ENCODE data around the gene CTAGE6.
"Not testable (repeated sequence)": the region's sequence is repeated elsewhere in the genome, so short reads cannot be mapped to it uniquely, and the experiment has no call there.

Gene CTAGE6

GRCh38 chr7:143714581-143715454, 42.7 kb downstream of the CTAGE6 start:
- DNase-seq (ENCODE audit: low spot score): not testable (repeated sequence)

DNA sequence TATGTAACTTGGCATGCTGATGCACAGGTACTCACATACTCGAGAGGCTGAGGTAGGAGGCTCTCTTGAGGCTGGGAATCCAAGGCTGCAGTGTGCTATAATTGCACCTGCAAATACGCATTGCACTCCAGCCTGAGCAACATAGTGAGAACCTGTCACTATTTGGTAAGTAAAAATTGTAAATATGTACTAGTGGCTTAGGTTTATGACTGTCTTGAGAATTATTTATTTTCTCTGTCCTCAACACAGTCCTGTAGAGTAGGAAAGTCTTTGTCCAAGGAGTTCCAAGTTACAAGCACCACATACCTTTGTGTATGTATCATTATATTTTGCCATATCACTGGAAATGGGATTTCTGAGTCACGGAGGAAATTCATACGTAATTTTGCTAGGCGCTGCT, 45.1 kb downstream of the CTAGE6 start:
- DNase-seq (ENCODE audit: low spot score): not testable (repeated sequence)

DNA sequence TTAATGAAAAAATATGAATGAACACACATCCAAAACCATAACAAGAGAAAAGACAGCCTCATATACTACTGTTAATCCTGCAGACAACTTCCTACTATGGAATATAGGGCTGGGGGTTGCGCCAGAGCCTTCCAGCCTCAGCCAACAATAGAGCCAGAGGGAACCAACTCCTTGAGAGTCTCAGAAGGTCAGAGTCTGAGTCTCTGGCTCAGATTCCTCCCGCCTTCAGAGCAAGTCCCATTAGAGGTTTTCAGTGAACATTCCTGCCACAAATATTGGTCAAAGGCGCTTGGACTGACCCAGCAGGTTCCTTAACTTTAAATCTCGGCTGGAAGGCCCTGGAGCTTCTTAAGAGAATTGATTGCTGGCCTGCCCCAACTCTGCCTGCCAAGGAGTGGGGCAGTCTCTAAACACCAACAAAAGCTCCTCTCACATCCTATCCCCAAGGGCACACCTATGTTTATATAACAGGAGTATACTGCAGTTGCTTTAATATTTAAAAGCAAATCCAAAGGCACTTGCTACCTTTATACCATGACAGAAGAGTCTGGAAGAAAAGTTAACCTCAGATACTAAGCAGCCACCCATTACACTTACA, 45.7 kb downstream of the CTAGE6 start:
- not testable (repeated sequence) for DNase-seq (ENCODE audit: low spot score)

GRCh38 chr7:143709895-143710294, 47.6 kb downstream of the CTAGE6 start:
- not testable (repeated sequence) for DNase-seq (ENCODE audit: low spot score)
